ENCODE measurements around the gene KLHL3. TPM values are rescaled to one million over a fixed set of nuclear protein-coding genes. Genes with fewer than 3 reads are reported as not detected.

The KLHL3 gene
- polyA plus RNA-seq, 3 donors: 12.2 to 26.6 (median 25.0) TPM

DNA sequence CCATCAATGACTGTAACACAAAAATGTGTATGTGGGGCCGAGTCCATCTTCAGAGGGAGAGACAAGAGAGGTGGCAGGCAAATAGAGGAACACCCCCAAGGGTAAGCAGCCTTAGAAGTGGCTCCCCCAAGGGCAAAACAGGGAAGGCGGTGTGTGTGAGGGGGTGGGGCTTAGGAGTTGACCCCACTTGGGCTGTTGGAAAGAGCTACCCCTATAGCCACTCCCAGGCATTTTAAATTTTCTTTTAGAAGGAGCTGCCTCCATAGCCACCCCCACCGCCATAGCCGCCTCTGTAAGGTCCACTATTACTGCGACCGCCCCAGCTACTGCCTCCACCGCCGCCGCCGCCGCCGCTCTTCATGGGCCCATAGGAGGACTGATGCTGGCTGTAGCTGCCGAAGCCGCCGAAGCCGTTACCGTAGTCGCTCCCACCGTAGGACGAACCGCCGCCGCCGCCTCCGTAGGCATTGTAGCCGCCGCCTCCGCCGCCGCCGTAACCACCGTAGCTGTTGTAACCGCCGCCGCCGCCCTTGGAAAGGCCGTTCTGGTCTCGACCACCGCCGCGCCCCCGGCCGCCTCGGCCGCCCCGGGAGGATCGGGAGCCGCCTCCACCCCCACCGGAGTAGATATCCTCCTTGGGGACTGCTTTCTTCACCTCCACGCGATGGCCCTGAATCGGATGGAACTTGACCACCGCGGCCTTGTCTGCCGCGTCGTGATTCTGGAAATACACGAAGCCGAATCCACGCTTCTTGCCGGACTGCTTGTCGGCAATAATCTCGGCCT is 17.2 kb upstream of the KLHL3 start:
- DNase-seq: no peak

- DNase-seq: peak; percentile 69
Measured at GRCh38 chr5:137751869-137752491, 16.1 kb upstream of the KLHL3 start.

- no peak for DNase-seq
Measured at GRCh38 chr5:137750436-137750835, 14.5 kb upstream of the KLHL3 start.

DNA sequence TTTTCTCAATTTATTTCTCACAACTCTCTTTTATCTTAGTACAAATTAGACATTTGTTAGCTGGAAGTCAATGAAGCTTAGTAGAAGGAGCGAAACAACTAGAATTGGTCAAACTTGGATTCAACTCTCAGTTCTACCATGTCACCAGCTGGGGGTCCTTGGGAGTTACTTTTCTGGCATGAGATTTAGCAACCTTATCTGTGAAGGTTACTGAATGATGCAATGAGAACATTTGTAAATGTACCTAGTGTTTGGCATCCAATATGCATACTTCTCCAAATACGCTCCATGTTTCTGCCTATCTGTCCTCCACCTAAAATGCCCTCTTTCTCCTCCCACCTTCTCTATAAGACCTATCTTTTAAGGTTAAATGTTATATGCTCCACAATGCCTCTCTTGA is 12.0 kb upstream of the KLHL3 start:
- DNase-seq: no peak

DNA sequence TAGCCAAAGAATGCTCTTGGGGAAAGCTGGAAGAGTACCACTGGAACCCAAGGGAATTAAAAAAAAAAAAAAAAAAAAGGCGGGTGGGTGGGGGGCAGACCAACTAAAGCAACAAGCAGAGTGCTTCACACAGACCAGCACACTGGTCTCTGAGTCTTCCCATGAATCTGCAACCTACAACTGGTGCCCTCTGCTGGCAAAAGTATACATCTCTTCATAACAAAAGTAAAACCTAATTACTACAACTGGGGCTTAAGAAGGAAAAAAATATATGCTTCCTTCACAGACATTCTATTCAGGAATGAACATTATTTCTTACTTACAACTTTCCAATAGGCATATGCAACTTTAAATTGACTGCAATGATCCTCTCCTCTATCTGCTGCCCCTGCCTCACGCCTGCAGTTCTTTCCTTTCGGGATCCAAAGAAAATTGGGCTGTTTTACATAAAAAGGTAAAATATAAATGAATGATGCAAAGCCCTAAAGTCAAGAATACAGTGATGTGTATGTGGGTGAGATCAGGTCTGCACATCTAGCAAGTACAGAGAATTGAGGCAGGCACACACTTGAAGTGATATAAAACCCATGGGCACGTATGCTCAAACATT is 7.2 kb upstream of the KLHL3 start:
- peak; percentile 70 for DNase-seq

DNA sequence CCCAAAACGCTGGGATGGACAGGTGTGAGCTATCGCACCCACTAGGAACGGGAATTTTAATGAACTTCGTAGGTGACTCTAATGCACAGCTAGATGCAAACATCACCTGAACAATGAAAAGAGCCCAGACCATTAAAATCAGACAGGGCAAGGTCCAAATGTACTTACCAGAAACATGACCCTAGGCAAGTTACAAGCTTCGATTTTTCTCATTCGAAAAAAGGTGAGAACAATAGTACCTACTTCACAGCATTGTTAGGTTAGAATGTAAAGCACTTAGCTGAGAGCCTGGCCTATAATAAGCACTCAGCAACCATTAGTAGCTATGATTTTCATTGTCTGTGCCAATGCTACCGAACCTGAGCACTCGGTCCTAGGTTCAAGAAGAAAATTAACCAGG is 5.8 kb upstream of the KLHL3 start:
- no peak for DNase-seq

- no peak for DNase-seq
Measured at GRCh38 chr5:137739737-137740136, 3.8 kb upstream of the KLHL3 start.

DNA sequence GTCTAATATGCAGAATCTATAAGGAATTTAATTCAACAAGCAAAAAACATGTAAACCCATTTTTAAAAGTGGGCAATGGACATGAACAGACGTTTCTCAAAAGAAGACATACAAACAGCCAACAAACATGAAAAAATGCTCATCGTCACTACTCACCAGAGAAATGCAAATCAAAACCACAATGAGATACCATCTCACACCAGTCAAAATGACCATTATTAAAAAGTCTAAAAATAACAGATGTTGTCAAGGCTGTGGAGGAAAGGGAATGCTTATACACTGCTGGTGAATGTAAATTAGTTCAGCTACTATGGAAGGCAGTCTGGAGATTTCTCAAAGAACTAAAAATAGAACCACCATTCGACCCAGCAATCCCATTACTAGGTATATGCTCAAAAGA is 3.1 kb upstream of the KLHL3 start:
- DNase-seq: no peak

GRCh38 chr5:137737349-137738131 is 1.7 kb upstream of the KLHL3 start:
- no peak for DNase-seq

DNA sequence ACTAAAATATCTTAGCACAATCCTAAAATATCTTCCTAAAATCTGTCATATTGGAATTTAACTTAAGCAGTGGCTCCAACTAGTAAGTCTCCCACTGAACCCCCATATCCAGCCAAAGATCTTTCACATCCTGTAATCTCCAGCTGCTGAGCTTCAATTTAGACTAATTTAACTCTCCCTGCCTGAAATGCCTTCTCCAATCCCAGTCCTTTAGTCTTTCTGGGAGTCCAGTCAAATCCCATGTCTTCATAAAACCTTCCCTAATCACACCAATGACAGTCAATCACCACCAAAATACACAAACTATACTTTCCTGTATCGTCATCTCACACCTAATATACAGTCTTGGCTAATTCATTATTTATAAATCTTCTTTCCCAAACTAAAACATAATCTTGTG is 607 bp upstream of the KLHL3 start:
- no peak for DNase-seq

DNA sequence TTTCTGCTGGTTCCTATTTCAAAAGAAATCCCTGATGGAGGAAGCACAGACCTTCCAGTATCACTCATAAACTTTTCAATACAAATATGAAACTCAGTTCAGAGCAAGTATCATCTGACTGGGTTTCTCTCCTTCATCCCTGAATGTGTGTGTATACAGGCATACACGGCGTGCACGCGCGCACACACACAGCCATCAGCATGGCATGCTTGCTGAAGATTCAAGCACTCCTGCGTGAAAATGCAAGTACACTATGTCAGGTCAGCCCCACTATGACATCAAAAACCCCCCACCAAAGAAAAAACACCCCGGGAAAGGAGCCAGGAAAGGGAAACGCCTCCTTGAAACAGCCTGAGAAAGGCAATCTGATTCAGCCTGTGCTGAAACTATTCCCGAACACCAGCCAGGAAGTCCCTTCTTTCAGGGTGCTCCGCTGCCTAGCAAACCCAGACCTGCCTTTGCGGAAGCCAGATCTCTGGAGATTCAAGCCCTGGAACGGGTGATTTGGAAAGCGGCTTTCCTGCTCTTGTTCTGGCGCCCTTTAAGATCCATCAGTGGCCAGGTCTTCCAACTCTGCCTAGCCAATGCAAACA is 831 bp downstream of the KLHL3 start:
- DNase-seq: no peak

DNA sequence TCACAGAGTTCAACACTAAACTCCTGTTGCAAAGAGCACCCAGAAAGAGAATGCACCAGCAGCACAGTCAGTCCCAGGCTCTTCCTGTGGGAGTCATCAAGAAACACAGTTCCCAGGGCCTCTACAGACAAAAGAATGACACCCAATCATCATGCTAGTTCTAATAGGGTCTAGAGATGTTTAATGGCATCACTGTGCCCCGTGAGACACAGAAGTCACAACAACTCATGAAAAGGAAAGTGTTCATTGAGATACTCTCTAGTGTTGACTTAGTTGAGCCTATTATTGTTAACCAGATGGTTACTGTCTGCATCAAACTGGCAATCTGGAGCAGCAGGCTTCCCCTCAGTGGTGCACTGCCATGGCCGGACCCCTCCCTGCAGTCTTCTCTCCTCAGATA is 1.6 kb downstream of the KLHL3 start:
- no peak for DNase-seq

GRCh38 chr5:137733922-137734321 is 2.0 kb downstream of the KLHL3 start:
- no peak for DNase-seq

DNA sequence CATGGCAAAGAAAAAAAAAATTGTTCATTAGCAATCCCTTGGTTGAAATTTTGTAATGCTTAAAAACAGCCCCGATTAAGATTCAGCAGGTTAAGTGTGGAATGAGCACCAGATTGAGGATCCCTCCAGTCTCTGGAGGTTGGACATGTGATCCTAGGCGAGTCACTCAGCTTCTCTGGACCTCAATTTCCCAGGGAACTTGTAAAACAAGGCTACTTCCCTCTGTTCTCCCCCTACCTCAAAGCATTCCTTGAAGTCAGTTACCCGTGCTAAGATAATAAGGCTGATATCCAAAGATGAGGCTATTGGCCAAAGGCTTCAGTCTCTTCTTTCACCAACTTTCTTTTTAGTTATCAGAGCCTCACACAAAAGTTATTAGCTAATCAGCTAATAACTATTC is 2.9 kb downstream of the KLHL3 start:
- DNase-seq: no peak

- no peak for DNase-seq
Measured at GRCh38 chr5:137731176-137731575, 4.7 kb downstream of the KLHL3 start.

DNA sequence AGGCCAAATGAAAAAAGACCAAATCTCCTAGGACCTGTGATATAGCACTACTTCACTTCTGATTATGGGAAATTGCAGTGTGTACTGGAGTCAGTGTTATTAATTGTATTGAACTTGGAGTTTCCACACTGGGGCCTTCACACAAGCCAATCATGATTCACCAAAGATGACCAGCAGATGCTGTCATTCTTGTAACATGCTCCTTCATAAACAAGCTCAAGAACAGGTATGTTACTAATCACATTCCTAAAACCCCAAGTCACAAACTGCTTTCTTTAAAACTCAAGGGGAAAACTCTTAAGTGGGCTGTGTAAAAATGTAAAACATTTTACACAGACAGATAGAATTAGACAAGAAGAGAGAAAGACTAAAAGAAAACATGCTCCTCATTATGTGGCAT is 5.6 kb downstream of the KLHL3 start:
- DNase-seq: no peak

- DNase-seq: no peak
Measured at GRCh38 chr5:137728048-137728447, 7.8 kb downstream of the KLHL3 start.

GRCh38 chr5:137727623-137728022 is 8.3 kb downstream of the KLHL3 start:
- no peak for DNase-seq

DNA sequence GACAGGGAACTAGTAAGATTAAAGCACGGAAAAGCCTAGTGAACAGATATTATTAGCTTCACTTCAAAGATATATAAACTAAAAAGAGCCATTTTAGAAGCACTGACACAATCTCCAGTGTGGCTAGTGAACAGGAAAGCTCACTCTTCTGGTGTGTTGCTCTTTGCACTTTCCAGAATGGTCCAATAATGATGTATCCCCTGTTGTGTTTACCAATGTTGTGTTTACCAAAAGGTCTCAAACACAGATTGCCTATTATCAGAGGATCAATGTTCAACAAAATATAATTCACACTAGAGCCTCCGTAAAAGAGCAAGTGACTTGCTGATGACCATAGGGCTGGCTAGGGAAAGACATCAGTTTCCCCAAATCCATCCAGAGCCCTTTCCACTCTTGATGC is 11.6 kb downstream of the KLHL3 start:
- no peak for DNase-seq

DNA sequence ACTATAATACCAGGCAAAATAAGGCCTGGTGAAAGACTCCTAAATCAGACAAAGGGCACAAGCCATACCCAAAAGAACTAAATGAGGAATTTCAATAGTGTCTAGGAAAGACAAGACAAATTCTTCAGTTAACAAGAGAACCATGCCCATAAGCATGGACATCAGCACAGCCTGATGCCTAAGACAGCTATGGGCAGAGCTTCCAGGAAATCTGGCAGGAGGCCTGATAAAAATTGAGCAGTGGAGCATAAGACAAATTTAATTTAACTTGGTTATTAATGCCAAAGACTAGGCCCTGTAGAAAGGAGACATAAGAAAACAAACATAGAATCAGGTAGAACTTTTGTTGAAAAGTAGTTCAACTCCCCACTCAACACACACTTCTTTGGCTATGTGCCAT is 17.3 kb downstream of the KLHL3 start:
- no peak for DNase-seq

DNA sequence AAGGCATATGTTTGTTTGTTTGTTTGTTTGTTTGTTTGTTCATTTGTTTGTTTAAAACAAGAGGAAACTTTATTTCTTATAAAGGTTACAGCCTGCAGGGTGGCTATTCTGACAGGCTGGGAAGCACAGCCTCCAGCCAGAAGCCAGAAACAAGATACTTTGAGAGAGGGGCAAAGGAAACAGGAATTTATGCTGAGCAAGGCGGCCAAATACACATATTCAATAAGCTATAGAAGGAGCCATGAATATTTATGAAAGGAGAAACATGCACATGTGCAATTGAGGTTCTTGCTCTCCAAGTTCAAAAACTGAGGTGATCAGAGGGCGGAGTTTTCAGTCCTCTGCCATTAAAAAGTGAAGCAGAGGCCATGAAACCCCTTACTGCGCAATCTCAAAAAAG is 19.6 kb downstream of the KLHL3 start:
- no peak for DNase-seq

GRCh38 chr5:137715456-137715855 is 20.4 kb downstream of the KLHL3 start:
- no peak for DNase-seq

Data from renal pelvis (tissue), 4 donors.